ENCODE results near the gene PRPSAP1. TPM values are rescaled to one million over a fixed set of nuclear protein-coding genes. Genes with fewer than 3 reads are reported as not detected.

The PRPSAP1 gene
- total RNA-seq, 1 experiment from 2014 or later = 63.3 TPM

- no peaks in the 10 kb centered on the region for H4K20me1 ChIP-seq (ENCODE audit: insufficient read depth)
- ChIA-PET CTCF (interaction anchor here (0.6 kb wide), 2 partner anchors 20 to 42 kb away, joined by 3 read pairs; no protein-coding TSS in a partner anchor), POLR2A (ENCODE audit: unreplicated experiment) (interaction anchor here (0.7 kb wide), 1 partner anchor 79 kb away, joined by 10 read pairs; no protein-coding TSS in a partner anchor)
- H3K27me3 ChIP-seq (ENCODE audit: insufficient read depth, low read depth) = no peaks in the 10 kb centered on the region
- H3K27ac ChIP-seq = no peak overlapping the region
- TF ChIP-seq CTCF (conservative IDR thresholded peaks at IDR 0.05) = no peak
- TF ChIP-seq EZH2 (IDR thresholded peaks at IDR 0.05; ENCODE audit: low read depth) = no peak
- H3K4me3 ChIP-seq = peak overlapping the region; percentile 68
- no peaks in the 10 kb centered on the region for H3K79me2 ChIP-seq (ENCODE audit: low read depth)
- no peaks in the 10 kb centered on the region; the same call in 1 of the 2 replicates for H3F3A ChIP-seq (ENCODE audit: insufficient read depth, low read depth)
- H3K4me1 ChIP-seq (replicated peaks; ENCODE audit: insufficient read depth) = peaks cover 4% of the 10 kb centered on the region; the same call in 1 of the 2 replicates
- intact Hi-C loops (cut with micrococcal nuclease; ENCODE audit: unreplicated experiment) = loop anchor here (1.0 kb wide), 1 partner anchor 29 kb away; no protein-coding TSS in a partner anchor
- no peaks in the 10 kb centered on the region for H3K9me3 ChIP-seq (ENCODE audit: insufficient read depth, low read depth)
- no peaks in the 10 kb centered on the region for H3K9me2 ChIP-seq (ENCODE audit: insufficient read depth)
- peak overlapping the region; percentile 83 for H2AFZ ChIP-seq
- H3K36me3 ChIP-seq (ENCODE audit: low read depth) = no peaks in the 10 kb centered on the region
- DNase-seq = peak in 1 of 2 experiments; percentile 59
- BruUV-seq (replicated peaks) = no TSS peak
- peak overlapping the region; percentile 95 for H3K4me2 ChIP-seq
Observed at GRCh38 chr17:76382803-76383545, 29.3 kb upstream of the PRPSAP1 start.

GRCh38 chr17:76382351-76382802 lies 28.7 kb upstream of the PRPSAP1 start:
- H3K9me3 ChIP-seq (ENCODE audit: insufficient read depth, low read depth) = no peaks in the 10 kb centered on the region
- TF ChIP-seq EZH2 (IDR thresholded peaks at IDR 0.05; ENCODE audit: low read depth) = no peak
- TF ChIP-seq CTCF (conservative IDR thresholded peaks at IDR 0.05) = no peak
- H3K27me3 ChIP-seq (ENCODE audit: insufficient read depth, low read depth) = no peaks in the 10 kb centered on the region
- ChIA-PET POLR2A (ENCODE audit: unreplicated experiment) (interaction anchor here (0.7 kb wide), 1 partner anchor 79 kb away, joined by 10 read pairs; no protein-coding TSS in a partner anchor), CTCF (interaction anchor here (0.6 kb wide), 3 partner anchors 19 to 41 kb away, joined by 3 to 7 read pairs (median 3); no protein-coding TSS in a partner anchor)
- H4K20me1 ChIP-seq (ENCODE audit: insufficient read depth) = no peaks in the 10 kb centered on the region
- peaks cover 4% of the 10 kb centered on the region; the same call in 1 of the 2 replicates for H3K4me1 ChIP-seq (replicated peaks; ENCODE audit: insufficient read depth)
- peak overlapping the region; percentile 68 for H3K4me3 ChIP-seq
- no peaks in the 10 kb centered on the region for H3K36me3 ChIP-seq (ENCODE audit: low read depth)
- peak overlapping the region; percentile 83; the same call in 1 of the 2 replicates for H2AFZ ChIP-seq
- peak overlapping the region; percentile 95 for H3K4me2 ChIP-seq
- H3K9me2 ChIP-seq (ENCODE audit: insufficient read depth) = no peaks in the 10 kb centered on the region
- BruUV-seq (replicated peaks) = no TSS peak
- DNase-seq = no peak
- intact Hi-C loops (cut with micrococcal nuclease; ENCODE audit: unreplicated experiment) = no loop called here
- H3F3A ChIP-seq (ENCODE audit: insufficient read depth, low read depth) = no peaks in the 10 kb centered on the region; the same call in 1 of the 2 replicates
- no peak overlapping the region for H3K27ac ChIP-seq
- H3K79me2 ChIP-seq (ENCODE audit: low read depth) = no peaks in the 10 kb centered on the region

- Histone ChIP-seq H4K20me1 (ENCODE audit: insufficient read depth) (no peaks in the 10 kb centered on the region), H3K36me3 (ENCODE audit: low read depth) (no peaks in the 10 kb centered on the region), H3K9me3 (ENCODE audit: insufficient read depth, low read depth) (no peaks in the 10 kb centered on the region), H3K9me2 (ENCODE audit: insufficient read depth) (no peaks in the 10 kb centered on the region), H3K79me2 (ENCODE audit: low read depth) (no peaks in the 10 kb centered on the region), H3F3A (ENCODE audit: insufficient read depth, low read depth) (no peaks in the 10 kb centered on the region; the same call in 1 of the 2 replicates), H3K4me3 (no peak overlapping the region), H3K27ac (no peak overlapping the region), H3K4me1 (replicated peaks; ENCODE audit: insufficient read depth) (peaks cover 4% of the 10 kb centered on the region; the same call in 1 of the 2 replicates), H3K4me2 (no peak overlapping the region), H3K27me3 (ENCODE audit: insufficient read depth, low read depth) (no peaks in the 10 kb centered on the region), H2AFZ (no peak overlapping the region)
- intact Hi-C loops (cut with micrococcal nuclease; ENCODE audit: unreplicated experiment) = no loop called here
- TSS peak; percentile 7 for BruUV-seq (replicated peaks)
- ChIA-PET CTCF (interaction anchor here (0.6 kb wide), 4 partner anchors 12 to 41 kb away, joined by 3 to 7 read pairs (median 3); no protein-coding TSS in a partner anchor), POLR2A (ENCODE audit: unreplicated experiment) (no interaction called here)
- TF ChIP-seq EZH2 (IDR thresholded peaks at IDR 0.05; ENCODE audit: low read depth) = no peak
- no peak for TF ChIP-seq CTCF (conservative IDR thresholded peaks at IDR 0.05)
- no peak for DNase-seq
Observed at GRCh38 chr17:76381633-76382350, 28.1 kb upstream of the PRPSAP1 start.
